Muscle of leg (tissue), 11 donors: Measurements from ENCODE around the gene PHF21A. TPM values are rescaled to one million over a fixed set of nuclear protein-coding genes. Genes with fewer than 3 reads are reported as not detected.

Experiments
- DNase-seq: peaks from one replicate; pipeline ENCODE4 v3.0.0; 2013
- H3K27ac ChIP-seq: one replicate; pipeline ENCODE4 v1.5.1; 2013; ENCODE audit warnings: mild to moderate bottlenecking, low read length, control low read depth
- H3K27me3 ChIP-seq: one replicate; pipeline ENCODE4 v1.6.1; 2013; ENCODE audit warnings: low read length; ENCODE audit not compliant: control insufficient read depth, insufficient read depth
- H3K36me3 ChIP-seq: one replicate; pipeline ENCODE4 v1.6.1; 2013; ENCODE audit warnings: low read length; ENCODE audit not compliant: control insufficient read depth, insufficient read depth
- H3K4me1 ChIP-seq: one replicate; pipeline ENCODE4 v1.6.1; 2013; ENCODE audit warnings: low read length; ENCODE audit not compliant: control insufficient read depth, insufficient read depth
- H3K4me3 ChIP-seq: one replicate; pipeline ENCODE4 v1.5.1; 2013; ENCODE audit warnings: low read length, control low read depth
- H3K9me3 ChIP-seq: replicated peaks from 2 replicates; pipeline ENCODE4 v1.6.1; 2013; ENCODE audit warnings: low read depth, low read length; ENCODE audit not compliant: control insufficient read depth
- WGBS: methylation state at CpG from one replicate; pipeline ENCODE4 v1.1.5; 2013; ENCODE audit warnings: missing lambda C conversion rate; ENCODE audit not compliant: insufficient coverage; 5-methylcytosine and 5-hydroxymethylcytosine counted together
- polyA plus RNA-seq, 8 donors: library from polyadenylated mRNA; unstranded; fragments of 120-200 nt; gene quantifications; one replicate each; pipeline versions ENCODE4 v1.2.1 to v1.2.3, GENCODE V29; 2013; ENCODE audit warnings: inconsistent platforms in 1 of 8, low replicate concordance in 1 of 8; ENCODE audit not compliant: insufficient read length in 8 of 8, insufficient read depth in 1 of 8
- total RNA-seq: library from RNA; stranded (reverse); fragments of 120-200 nt; gene quantifications from one replicate; pipeline ENCODE4 v1.2.4, GENCODE V29; 2013

PHF21A gene
- total and polyA plus RNA-seq, 9 donors, result 21.4 to 44.4 (median 32.0) TPM

DNA sequence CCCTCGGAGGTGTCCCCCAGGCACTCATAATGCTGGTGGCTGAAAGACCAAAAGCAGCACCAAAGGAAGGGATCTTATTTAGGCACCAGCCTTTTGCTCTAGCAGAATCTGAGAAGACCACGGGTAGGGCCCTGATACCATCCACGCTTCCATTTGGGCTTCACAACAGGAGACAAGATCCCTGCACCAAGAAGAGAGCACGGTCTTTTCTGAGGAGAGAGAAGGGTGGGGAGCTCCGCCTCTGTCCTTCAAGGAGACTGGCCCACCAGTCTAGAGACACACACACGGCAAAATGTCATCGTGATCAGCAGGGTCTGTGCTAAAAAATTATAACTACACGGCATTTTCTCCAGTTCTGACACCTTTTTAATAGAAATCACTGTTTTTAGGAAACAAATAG is 189.0 kb downstream of the PHF21A start:
- 90% methylated on average over 3 of the region's 8 CpGs for WGBS
- Histone ChIP-seq H3K9me3 (no peaks in the 10 kb centered on the region), H3K4me1 (peaks cover 3% of the 10 kb centered on the region), H3K27ac (no peak overlapping the region), H3K4me3 (no peak overlapping the region), H3K36me3 (peaks cover 56% of the 10 kb centered on the region), H3K27me3 (no peaks in the 10 kb centered on the region)
- DNase-seq, result no peak

DNA sequence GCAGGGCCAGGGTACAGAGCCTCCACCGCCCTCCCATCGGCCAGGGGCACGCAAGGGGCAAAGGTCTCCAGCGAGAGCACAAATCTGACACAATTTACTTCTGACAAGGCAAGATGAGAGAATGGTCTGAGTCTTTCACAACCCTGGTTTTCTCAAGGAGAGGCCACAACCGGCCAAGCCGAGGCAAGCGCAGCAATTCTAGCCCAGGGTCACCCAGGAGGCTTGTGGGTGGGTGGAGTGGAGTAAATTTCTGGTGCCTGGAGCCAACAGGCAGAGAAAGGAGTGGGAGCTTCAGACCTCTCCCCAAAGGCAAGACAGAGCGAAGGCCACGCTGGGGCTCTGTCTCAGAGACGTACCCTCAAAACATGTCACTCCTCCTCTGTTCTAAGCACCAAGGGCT is 189.5 kb downstream of the PHF21A start:
- H3K4me1 ChIP-seq, result peaks cover 3% of the 10 kb centered on the region
- no peaks in the 10 kb centered on the region for H3K9me3 ChIP-seq
- no peak for DNase-seq
- H3K27me3 ChIP-seq, result no peaks in the 10 kb centered on the region
- H3K27ac ChIP-seq, result no peak overlapping the region
- H3K4me3 ChIP-seq, result no peak overlapping the region
- WGBS, result 84% methylated on average over 6 of the region's 10 CpGs
- H3K36me3 ChIP-seq, result peaks cover 51% of the 10 kb centered on the region

DNA sequence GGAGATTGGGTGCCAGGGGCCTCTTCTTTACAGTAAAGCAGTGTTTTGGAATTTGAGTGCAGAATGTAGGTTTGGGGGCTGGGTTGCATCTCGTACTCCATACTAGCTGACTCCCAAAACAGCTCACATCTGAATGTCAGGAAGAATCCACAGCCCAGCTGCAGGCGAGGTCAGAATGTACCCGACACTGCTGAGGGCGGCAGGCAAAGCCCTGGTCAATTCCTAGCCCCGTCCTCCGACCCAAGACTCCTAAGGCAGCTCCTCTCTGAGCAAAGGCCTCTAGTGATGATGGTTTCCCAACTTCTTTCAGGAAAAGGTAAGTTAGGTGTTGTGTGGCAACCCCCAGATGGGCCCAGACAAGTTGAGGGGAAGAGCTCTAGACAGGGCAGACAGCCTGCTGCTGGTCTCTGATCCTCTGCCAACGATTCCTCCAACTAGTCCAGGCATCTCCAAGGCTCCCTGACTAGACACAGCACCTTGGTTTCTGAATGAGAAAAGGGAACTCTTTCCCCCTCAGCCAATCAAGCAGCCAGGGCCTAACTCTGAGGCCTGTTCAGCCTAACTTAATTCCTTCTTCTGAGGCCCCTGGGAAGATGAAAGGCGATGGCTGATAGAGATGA is 190.2 kb downstream of the PHF21A start:
- Histone ChIP-seq H3K27me3 (no peaks in the 10 kb centered on the region), H3K9me3 (no peaks in the 10 kb centered on the region), H3K4me3 (no peak overlapping the region), H3K36me3 (peaks cover 50% of the 10 kb centered on the region), H3K4me1 (peaks cover 7% of the 10 kb centered on the region), H3K27ac (no peak overlapping the region)
- DNase-seq, result no peak
- 86% methylated on average over 5 of the region's 8 CpGs for WGBS

DNA sequence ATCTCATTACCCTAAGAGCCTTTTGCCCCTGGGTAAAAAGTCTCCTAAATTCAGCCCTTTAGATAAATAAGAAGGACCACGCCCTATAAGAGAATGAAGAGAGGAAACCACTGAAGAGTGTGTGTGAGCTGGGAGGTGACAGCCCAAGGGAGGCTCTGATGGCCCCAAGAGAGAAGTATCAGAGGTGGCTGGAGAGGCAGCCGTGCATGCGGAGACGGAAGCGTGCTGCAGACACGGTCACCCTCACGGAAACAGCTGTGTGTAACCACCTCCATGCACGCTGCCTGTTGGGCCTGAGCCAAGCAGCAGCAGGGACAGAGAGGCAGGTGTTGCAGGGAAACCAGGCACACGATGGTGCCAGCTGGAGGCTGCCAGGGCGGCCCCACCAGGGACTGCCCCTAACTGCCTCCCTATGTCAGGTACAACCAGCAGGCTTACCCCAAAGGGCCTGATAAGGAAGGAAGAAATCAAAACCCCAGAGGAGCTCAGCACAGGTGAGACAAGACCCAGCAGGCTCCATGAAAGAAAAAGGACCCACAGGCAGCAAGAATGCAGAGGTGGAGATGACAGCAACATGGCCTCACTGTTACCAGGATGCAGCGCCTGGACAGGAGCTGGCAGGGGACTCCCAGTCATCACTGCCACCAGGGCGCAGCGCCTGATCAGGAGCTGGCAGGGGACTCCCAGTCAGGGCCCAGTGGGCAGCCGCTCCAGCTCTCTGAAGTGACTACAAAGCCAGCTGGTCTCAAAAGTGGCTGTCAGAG is 191.0 kb downstream of the PHF21A start:
- peaks cover 43% of the 10 kb centered on the region for H3K36me3 ChIP-seq
- WGBS, result 69% methylated on average over 11 of the region's 14 CpGs
- no peaks in the 10 kb centered on the region for H3K9me3 ChIP-seq
- H3K27ac ChIP-seq, result no peak overlapping the region
- no peak for DNase-seq
- peaks cover 3% of the 10 kb centered on the region for H3K27me3 ChIP-seq
- peaks cover 7% of the 10 kb centered on the region for H3K4me1 ChIP-seq
- H3K4me3 ChIP-seq, result no peak overlapping the region

DNA sequence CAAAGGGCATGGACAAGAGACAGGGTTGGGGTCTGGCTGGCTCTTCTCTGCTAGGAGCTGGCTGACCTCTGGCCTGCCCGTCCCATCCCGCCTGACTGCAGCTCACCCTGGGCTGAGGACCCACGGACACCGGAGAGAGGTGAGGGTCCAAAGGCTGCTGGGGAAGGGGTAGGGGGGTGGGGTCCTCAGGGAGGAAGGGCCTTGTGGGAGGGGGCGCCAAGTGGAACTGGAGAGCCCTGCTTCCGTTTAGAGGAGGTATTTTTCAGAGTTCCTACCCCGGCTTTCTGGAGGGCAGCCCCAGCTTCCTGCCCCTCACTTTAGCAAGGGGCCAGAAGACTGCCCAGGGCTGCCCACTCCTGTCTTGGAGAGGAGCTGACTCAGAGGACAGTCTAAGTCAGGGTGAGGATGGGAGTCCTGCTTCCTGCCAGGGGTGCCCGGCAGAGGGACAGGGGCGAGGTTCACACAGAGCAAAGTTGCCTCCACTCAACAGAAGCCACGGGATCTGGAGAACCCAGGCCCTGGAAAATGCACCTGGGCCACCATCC is 191.7 kb downstream of the PHF21A start:
- DNase-seq, result no peak
- Histone ChIP-seq H3K4me1 (peaks cover 7% of the 10 kb centered on the region), H3K27me3 (peaks cover 9% of the 10 kb centered on the region), H3K9me3 (no peaks in the 10 kb centered on the region), H3K36me3 (peaks cover 36% of the 10 kb centered on the region), H3K27ac (no peak overlapping the region), H3K4me3 (no peak overlapping the region)
- 85% methylated on average over 2 of the region's 10 CpGs for WGBS

DNA sequence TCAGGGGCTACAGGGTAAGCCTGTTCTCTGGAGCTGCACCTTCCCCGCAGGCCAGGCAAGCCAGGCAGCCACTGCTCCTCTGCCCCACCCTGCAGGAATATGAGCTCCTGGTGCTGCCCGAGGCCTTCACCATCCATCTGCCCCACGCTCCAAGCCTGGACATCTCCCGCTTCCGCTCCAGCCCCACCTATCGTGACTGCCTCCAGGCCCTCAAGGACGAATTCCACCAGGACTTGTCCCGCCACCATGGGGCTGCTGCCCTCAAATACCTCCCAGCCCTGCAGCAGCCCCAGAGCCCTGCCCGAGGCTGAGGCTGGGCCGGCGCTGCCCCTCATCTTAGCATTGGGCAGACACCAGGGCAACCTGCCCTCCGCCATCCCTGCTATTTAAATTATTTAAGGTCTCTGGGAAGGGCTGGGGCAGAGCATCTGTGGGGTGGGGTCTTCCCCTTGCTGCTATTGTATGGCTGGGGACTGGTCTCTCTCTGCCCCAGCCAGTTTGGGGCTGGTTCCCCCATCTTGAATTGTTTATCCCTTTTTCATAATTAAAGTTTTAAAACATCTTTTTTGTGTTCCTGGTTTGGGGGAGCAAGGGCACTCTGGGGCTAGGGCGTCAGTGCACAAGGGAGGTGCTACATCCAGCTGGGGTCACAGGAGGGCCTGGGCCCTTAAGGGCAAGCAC is 192.6 kb downstream of the PHF21A start:
- H3K27ac ChIP-seq, result no peak overlapping the region
- WGBS, result 77% methylated on average over 8 of the region's 13 CpGs

DNA sequence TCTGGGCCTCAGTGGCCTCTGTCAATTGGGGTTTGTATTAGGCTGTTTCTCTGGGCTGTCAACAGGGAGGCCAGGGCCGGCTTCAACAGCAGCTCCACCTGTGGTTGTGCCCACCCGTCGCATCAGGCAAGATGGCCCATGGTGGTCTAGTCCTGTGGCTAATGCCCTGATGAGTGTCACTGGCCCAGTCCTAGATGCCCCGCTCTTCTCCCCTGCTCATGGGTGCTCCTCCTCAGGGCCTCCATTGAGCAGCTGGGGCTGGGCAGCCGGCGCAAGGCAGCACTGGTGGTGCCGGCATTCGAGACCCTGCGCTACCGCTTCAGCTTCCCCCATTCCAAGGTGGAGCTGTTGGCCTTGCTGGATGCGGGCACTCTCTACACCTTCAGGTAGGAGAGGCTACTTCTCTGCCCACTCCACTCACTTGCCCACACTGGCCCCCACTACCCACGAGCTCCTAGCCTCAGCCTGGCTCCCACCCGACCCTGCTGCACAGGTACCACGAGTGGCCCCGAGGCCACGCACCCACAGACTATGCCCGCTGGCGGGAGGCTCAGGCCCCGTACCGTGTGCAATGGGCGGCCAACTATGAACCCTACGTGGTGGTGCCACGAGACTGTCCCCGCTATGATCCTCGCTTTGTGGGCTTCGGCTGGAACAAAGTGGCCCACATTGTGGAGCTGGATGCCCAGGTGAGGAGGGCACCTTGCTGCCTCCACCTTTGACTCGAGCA is 193.4 kb downstream of the PHF21A start:
- Histone ChIP-seq H3K4me3 (no peak overlapping the region), H3K4me1 (peaks cover 10% of the 10 kb centered on the region), H3K27me3 (peaks cover 25% of the 10 kb centered on the region), H3K27ac (no peak overlapping the region), H3K36me3 (peaks cover 19% of the 10 kb centered on the region), H3K9me3 (no peaks in the 10 kb centered on the region)
- no peak for DNase-seq
- 93% methylated on average over 26 of the region's 27 CpGs for WGBS

More for the DNA sequence above, 192.6 kb downstream of the PHF21A start:
- no peak for DNase-seq
- no peak overlapping the region for H3K4me3 ChIP-seq
- H3K36me3 ChIP-seq, result peaks cover 28% of the 10 kb centered on the region
- H3K9me3 ChIP-seq, result no peaks in the 10 kb centered on the region
- peaks cover 18% of the 10 kb centered on the region for H3K27me3 ChIP-seq
- peaks cover 7% of the 10 kb centered on the region for H3K4me1 ChIP-seq

DNA sequence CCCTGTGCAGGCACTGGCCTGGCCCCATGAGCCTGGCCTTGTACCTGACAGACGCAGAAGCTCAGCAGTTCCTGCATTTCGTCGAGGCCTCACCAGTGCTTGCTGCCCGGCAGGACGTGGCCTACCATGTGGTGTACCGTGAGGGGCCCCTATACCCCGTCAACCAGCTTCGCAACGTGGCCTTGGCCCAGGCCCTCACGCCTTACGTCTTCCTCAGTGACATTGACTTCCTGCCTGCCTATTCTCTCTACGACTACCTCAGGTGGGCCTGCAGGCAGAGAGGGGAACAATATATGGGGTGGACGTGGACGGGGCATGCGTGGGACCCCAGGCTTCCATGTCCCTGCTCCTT is 193.9 kb downstream of the PHF21A start:
- DNase-seq, result no peak
- WGBS, result 67% methylated on average over 15 of the region's 15 CpGs
- H3K4me3 ChIP-seq, result no peak overlapping the region
- no peak overlapping the region for H3K27ac ChIP-seq
- peaks cover 28% of the 10 kb centered on the region for H3K27me3 ChIP-seq
- H3K36me3 ChIP-seq, result peaks cover 18% of the 10 kb centered on the region
- no peaks in the 10 kb centered on the region for H3K9me3 ChIP-seq
- H3K4me1 ChIP-seq, result peaks cover 11% of the 10 kb centered on the region

DNA sequence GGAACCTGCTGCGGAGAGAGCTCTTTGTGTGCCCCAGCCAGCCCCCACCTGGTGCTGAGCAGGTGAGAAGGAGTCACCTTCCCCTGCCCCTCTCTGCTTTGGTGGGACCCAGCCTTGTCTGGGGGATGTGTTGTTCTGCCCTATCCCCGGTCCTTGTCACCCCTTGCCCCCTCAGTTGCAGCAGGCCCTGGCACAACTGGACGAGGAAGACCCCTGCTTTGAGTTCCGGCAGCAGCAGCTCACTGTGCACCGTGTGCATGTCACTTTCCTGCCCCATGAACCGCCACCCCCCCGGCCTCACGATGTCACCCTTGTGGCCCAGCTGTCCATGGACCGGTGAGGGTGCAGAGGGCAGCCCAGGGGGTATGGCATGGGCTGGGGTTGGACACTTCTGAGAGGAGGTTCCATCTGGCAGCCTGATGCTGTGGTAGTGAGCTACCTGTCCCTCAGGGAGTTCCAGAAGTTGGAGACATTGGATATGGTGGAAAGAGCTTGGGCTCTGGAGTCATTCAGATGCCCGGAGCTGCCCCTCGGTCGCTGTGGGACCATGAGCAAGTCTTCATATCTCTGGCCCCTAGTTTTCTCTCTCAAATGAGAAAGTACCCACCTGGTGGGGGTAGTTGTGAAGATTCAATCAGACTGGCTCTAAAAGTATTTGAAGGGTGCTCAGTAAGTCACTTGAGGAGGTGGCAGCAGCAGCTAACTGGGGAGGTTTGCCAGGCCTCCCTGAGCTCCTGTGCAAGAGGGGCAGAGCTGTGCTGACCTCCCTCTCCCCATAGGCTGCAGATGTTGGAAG is 194.5 kb downstream of the PHF21A start:
- no peak for DNase-seq

More for the DNA sequence above, 194.5 kb downstream of the PHF21A start:
- Histone ChIP-seq H3K27me3 (peaks cover 34% of the 10 kb centered on the region), H3K36me3 (peaks cover 12% of the 10 kb centered on the region), H3K4me1 (peaks cover 17% of the 10 kb centered on the region), H3K9me3 (no peaks in the 10 kb centered on the region), H3K27ac (no peak overlapping the region), H3K4me3 (no peak overlapping the region)
- 91% methylated on average over 8 of the region's 12 CpGs for WGBS
